Measurements from ENCODE around the gene ALPK1.

GRCh38 chr4:112277220-112277619 lies 19.9 kb upstream of the ALPK1 start:
- TF ChIP-seq CTCF (IDR thresholded peaks at IDR 0.05; ENCODE audit: poor library complexity, severe bottlenecking) (no peak), POLR2AphosphoS5 (IDR thresholded peaks at IDR 0.05) (no peak)

Data from neural cell (in vitro differentiated cells).